Measurements from ENCODE around the gene CSF1R. TPM values are rescaled to one million over a fixed set of nuclear protein-coding genes. Genes with fewer than 3 reads are reported as not detected.

The CSF1R gene
- total and polyA plus RNA-seq, 2 of the 8 experiments (the other 6 are each of a cell fraction or from before 2014, with no cell fraction given) = 0.12 TPM; not detected in 1

GRCh38 chr5:150058480-150059126 is 27.8 kb downstream of the CSF1R start (continued):
- TF ChIP-seq CTCF (IDR thresholded peaks at IDR 0.05; ENCODE audit: control extremely low read depth in 1 of 3, insufficient read depth in 1 of 3, low read depth in 1 of 3, low read length in 3 of 3) (no peak), SP2 (IDR thresholded peaks at IDR 0.05; ENCODE audit: low read length) (no peak), CREB1 (IDR thresholded peaks at IDR 0.05) (no peak)
